ENCODE data around the gene NSDHL. TPM values are rescaled to one million over a fixed set of nuclear protein-coding genes. Genes with fewer than 3 reads are reported as not detected.

NSDHL gene
- total RNA-seq, 1 donor from 2014 or later = 24.9 TPM

DNA sequence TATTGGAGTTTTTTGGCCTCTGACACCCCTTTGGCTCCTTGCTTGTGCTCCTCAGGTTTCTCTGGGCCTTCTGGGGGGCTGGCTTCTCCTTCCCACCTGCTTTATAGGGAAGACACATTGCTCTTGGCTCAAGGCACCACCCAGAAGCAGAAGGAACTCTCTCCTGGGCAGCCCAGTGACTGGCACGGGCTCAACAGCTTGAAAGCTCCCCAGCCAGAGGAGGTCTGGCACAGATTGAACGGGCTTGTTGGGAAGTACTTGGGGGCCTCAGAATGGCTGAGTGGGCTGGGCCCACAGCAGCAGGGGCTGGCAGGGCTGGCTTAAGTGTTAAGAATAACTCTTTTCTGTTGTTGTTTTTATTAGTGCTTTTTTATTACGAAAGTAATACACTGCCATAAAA, 55.9 kb downstream of the NSDHL start:
- Mint-ChIP-seq H3K27ac (no peak overlapping the region), H3K4me3 (no peak overlapping the region), H3K4me1 (ENCODE audit: low read depth) (no peaks in the 10 kb centered on the region), H3K9me3 (no peaks in the 10 kb centered on the region), H3K36me3 (ENCODE audit: low read depth) (no peaks in the 10 kb centered on the region), H3K27me3 (ENCODE audit: insufficient read depth) (peaks cover 17% of the 10 kb centered on the region)
- no peak for DNase-seq (ENCODE audit: low spot score)
- intact Hi-C loops (cut with micrococcal nuclease) = no loop called here

DNA sequence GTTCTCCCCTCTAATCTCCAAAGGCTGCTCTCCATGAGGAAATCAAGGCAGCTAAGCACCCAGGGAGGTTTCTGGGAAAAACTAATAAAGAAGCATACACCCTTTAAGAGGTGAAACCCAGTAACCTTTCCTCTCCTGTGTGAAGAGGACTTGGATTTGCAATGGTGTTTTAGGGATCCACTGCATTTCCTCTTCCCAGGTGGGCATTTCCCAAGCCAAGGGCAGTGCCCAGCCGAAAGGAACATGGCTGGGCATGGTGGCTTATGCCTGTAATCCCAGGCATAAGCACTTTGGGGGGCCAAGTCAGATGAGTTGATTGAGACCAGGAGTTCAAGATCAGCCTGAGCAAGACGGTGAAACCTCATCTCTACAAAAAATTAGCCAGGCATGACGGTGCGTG, 61.6 kb downstream of the NSDHL start:
- Mint-ChIP-seq H3K9me3 (no peaks in the 10 kb centered on the region), H3K27ac (no peak overlapping the region), H3K27me3 (ENCODE audit: insufficient read depth) (peaks cover 26% of the 10 kb centered on the region), H3K4me1 (ENCODE audit: low read depth) (no peaks in the 10 kb centered on the region), H3K4me3 (no peak overlapping the region), H3K36me3 (ENCODE audit: low read depth) (peaks cover 2% of the 10 kb centered on the region)
- DNase-seq (ENCODE audit: low spot score) = no peak
- intact Hi-C loops (cut with micrococcal nuclease) = no loop called here

DNA sequence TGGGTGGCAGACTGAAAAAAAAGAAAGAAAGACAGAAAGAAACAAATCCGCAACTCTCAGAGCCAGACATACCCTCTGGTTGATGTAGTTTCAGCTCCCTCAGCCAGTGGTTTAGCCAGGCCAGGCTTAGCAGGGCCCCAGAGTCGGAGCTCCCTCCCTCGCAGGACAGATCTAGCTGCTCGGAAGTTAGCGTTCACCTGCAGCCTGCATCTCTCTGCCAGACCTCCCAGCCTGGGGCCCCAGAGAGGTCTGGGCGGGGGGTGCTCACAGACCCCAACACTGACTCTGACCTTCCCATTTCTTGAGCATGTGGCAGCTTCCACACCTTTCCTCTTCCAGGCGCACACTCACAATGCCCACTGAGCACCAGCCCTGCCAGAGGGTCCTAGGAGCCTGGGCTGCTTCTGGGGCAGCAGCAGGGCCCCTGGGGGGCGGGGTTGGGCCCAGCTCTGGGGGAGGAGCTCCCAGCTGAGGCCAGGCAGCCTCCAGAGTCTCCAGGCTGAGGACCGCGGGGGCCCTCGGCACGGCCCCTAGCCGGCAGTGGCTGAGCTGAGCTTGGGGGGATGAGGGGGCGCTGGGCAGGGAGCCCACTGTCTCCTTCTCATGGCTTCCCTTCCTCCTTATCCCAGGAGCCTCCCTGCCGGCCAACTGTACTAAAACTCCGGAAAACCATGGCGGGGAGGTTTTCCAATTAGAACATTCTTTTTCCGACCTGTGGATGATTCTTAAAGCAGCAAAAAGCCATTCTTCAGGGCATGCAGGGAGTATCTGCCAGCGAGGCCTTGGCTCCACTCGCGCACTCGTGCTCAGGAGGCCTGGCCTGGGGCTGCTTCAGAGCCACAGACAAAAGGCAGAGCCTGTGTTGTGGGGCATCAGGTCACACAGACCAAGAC, 62.4 kb downstream of the NSDHL start:
- peaks cover 2% of the 10 kb centered on the region for H3K36me3 Mint-ChIP-seq (ENCODE audit: low read depth)
- H3K4me3 Mint-ChIP-seq = no peak overlapping the region
- H3K27me3 Mint-ChIP-seq (ENCODE audit: insufficient read depth) = peaks cover 27% of the 10 kb centered on the region
- H3K9me3 Mint-ChIP-seq = no peaks in the 10 kb centered on the region
- H3K4me1 Mint-ChIP-seq (ENCODE audit: low read depth) = no peaks in the 10 kb centered on the region
- intact Hi-C loops (cut with micrococcal nuclease) = no loop called here
- H3K27ac Mint-ChIP-seq = no peak overlapping the region
- no peak for DNase-seq (ENCODE audit: low spot score)

DNA sequence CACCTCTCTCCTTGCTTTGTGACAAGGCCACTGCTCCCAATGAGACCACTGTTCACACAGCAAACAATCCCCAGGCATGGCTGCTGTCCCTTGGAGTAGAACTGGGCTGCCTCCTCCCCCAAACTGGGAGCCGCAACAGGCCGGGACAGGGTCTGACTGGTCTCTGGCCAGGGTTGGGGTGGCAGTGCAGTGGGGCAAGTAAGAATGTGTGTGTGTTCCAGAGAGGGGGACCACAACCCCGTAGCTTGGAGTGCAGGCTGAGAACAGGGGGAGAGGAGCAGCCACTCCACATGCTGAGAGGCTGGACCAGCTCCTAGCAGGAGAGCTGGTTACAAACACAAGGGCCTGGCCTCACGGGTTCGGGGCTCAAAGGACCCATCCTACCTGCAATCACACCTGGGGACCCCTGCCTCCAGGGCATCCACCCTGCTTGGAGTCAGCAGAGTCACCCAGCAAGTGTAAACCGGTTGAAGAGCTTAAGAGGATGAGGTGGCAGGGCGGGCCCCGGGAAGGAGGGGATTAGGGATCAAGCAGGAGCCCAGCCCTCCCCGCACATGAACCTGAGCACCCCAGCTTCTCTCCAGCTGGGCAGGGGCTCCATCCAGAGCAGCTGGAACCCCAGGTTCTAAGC, 63.2 kb downstream of the NSDHL start:
- intact Hi-C loops (cut with micrococcal nuclease) = no loop called here
- no peak for DNase-seq (ENCODE audit: low spot score)
- H3K9me3 Mint-ChIP-seq = no peaks in the 10 kb centered on the region
- H3K4me1 Mint-ChIP-seq (ENCODE audit: low read depth) = no peaks in the 10 kb centered on the region
- peaks cover 2% of the 10 kb centered on the region for H3K36me3 Mint-ChIP-seq (ENCODE audit: low read depth)
- H3K4me3 Mint-ChIP-seq = no peak overlapping the region
- H3K27ac Mint-ChIP-seq = no peak overlapping the region
- H3K27me3 Mint-ChIP-seq (ENCODE audit: insufficient read depth) = peaks cover 30% of the 10 kb centered on the region

DNA sequence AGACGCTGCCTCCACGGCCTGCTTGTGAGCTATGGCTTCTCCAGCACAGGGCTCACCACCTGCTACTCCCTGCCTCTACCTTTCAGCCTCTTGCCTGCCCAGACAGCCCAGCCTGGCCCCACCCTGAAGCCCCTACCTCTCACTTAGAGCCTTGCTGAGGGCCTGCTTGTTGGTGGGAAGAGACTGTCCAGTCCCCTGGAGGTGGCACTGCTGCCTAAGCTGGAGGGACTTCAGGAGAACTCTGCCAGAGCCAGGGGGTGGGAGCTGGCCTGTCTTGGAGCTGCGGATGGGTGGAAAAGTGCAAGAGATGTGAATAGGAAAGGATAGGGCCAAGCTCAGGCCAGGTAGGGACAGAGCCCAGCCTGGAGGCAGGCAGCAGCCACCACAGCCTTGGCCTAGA, 64.3 kb downstream of the NSDHL start:
- Mint-ChIP-seq H3K36me3 (ENCODE audit: low read depth) (peaks cover 2% of the 10 kb centered on the region), H3K4me1 (ENCODE audit: low read depth) (no peaks in the 10 kb centered on the region), H3K27ac (no peak overlapping the region), H3K9me3 (no peaks in the 10 kb centered on the region), H3K4me3 (no peak overlapping the region), H3K27me3 (ENCODE audit: insufficient read depth) (peaks cover 22% of the 10 kb centered on the region)
- DNase-seq (ENCODE audit: low spot score) = no peak
- intact Hi-C loops (cut with micrococcal nuclease) = no loop called here

DNA sequence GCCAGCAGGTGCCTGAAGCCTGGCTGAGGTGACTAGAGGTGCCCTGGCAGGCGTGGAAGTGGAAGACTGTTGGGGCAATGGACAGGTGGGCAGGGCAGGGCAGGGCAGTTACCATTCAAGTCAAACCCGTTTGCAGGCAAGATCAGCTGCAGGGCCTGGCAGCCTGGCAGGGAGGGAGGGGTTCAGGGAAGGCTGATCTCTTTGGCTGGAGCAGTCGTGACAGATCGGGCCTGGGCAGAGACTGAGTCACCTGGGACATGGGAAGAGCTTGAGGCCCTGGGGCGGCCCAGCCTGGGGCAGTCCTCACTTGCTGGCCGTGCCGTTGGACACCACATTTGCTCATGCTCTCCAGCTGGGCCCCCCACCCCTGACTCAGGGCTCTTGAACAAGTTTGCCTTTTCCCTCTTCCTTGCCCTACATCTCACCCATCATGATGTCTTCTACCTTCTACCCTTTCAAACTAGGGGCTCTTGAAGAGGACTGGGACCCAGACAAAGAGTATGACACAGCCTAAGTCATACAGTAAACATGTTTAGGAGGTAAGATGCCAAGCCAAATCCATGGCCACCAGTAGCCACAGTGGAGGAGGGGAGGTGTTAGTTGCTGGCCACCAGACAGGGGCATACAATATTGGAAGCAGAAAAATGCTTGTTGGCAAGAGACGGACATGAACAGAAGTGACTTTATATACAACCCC, 65.0 kb downstream of the NSDHL start:
- H3K4me3 Mint-ChIP-seq = no peak overlapping the region

DNA sequence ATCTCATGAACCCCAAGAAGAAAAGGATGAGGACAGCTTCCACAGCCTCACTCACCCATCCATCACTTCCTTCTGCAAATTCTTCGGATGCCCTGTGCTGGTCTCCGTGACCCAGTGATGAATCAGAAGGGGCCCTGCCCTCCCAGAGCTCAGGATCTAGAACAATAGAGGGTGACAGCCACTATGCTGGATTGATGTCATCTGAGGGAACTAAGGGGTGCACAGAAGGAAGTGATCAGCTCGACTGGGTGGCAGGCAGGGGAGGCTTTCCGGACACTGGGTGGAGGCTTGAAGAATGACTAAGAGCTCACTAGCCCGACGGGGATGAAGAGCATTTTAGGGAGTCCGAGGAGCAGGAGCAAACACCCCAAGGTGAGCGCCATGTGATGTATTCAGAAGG, 65.6 kb downstream of the NSDHL start:
- H3K27me3 Mint-ChIP-seq (ENCODE audit: insufficient read depth) = peaks cover 15% of the 10 kb centered on the region
- H3K27ac Mint-ChIP-seq = no peak overlapping the region
- H3K36me3 Mint-ChIP-seq (ENCODE audit: low read depth) = peaks cover 2% of the 10 kb centered on the region
- no peaks in the 10 kb centered on the region for H3K4me1 Mint-ChIP-seq (ENCODE audit: low read depth)
- intact Hi-C loops (cut with micrococcal nuclease) = no loop called here
- DNase-seq (ENCODE audit: low spot score) = no peak
- no peaks in the 10 kb centered on the region for H3K9me3 Mint-ChIP-seq
- H3K4me3 Mint-ChIP-seq = no peak overlapping the region

More for the DNA sequence above, 65.0 kb downstream of the NSDHL start:
- H3K27ac Mint-ChIP-seq = no peak overlapping the region
- peaks cover 18% of the 10 kb centered on the region for H3K27me3 Mint-ChIP-seq (ENCODE audit: insufficient read depth)
- no peaks in the 10 kb centered on the region for H3K9me3 Mint-ChIP-seq
- intact Hi-C loops (cut with micrococcal nuclease) = no loop called here
- H3K36me3 Mint-ChIP-seq (ENCODE audit: low read depth) = peaks cover 2% of the 10 kb centered on the region
- H3K4me1 Mint-ChIP-seq (ENCODE audit: low read depth) = no peaks in the 10 kb centered on the region
- no peak for DNase-seq (ENCODE audit: low spot score)

DNA sequence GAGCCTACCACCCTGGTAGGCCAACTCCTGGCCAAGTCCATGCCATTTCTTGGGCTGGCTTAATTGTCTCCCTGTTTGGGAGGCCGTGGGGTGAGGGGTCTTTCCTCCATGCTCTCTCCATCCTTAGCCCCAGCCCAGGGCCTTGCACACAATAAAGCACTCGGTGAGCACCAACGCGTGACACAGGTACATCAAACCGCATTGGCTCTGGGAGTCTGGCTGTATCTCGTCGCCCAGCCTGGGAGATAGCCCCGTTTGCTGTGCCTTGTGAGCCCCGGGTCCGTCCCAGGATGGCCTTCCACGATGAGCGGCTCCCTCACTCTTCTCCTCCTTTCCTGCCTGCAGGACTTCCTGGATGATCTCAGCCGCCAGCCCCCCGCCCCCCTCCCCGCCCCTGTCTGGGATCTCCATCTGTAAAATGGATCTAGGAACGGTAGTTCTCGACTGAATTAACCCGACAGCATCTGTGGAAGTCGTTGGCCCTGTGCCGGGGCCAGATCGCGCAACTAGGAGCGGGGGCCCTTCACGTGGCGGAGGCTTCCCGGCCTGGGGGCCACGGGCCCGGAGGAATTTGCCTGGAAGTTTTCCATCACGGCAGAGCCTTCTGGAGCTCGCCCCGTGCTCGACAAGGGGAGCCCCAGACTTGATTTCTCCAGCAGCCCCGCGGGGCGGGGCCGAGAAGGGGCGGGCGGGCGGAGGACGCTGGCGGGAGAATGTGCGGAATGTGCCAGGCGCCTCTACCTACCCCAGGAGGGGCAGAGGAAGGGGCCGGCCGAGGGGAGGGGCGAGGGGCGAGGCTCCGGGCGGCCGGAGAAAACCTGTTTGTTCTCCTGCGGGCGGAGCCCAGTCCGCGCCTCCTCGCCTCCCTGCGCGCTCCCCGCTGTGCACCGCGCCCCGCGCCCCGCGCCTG, 66.6 kb downstream of the NSDHL start, which contains the start of gene ZNF185:
Gene ZNF185 (plus strand): TSS at position 846 of the 910 bp plus-strand sequence. CDS start 16,423 bp downstream, outside the sequence.
- intact Hi-C loops (cut with micrococcal nuclease) = no loop called here
- Mint-ChIP-seq H3K27me3 (ENCODE audit: insufficient read depth) (peaks cover 15% of the 10 kb centered on the region), H3K4me1 (ENCODE audit: low read depth) (no peaks in the 10 kb centered on the region), H3K36me3 (ENCODE audit: low read depth) (peaks cover 2% of the 10 kb centered on the region), H3K4me3 (no peak within 1 kb of the TSS), H3K9me3 (no peaks in the 10 kb centered on the region), H3K27ac (no peak within 1 kb of the TSS)
- DNase-seq (ENCODE audit: low spot score) = no peak

DNA sequence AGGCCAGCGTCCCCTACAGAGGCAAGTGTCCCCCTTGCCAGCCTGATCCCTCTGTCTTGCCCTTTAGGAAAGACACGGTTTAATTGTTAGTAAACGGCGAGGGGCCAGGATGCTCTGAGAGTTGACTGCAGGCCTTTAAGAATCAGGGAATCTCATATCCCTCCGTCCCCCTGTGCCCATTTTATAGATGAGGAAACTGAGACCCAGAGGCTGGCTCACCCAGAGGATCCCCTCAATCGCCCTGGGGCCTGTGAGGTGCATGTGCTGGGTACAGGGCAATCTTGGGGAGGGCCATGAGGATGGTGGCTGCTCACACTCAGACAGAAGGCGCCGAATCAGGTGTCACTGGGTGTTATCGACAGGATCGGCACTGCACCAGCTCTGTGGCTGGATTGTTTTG, 67.6 kb downstream of the NSDHL start:
- no peaks in the 10 kb centered on the region for H3K4me1 Mint-ChIP-seq (ENCODE audit: low read depth)
- intact Hi-C loops (cut with micrococcal nuclease) = no loop called here
- peaks cover 15% of the 10 kb centered on the region for H3K27me3 Mint-ChIP-seq (ENCODE audit: insufficient read depth)
- peaks cover 2% of the 10 kb centered on the region for H3K36me3 Mint-ChIP-seq (ENCODE audit: low read depth)
- no peak for DNase-seq (ENCODE audit: low spot score)
- H3K27ac Mint-ChIP-seq = no peak overlapping the region
- H3K9me3 Mint-ChIP-seq = no peaks in the 10 kb centered on the region
- no peak overlapping the region for H3K4me3 Mint-ChIP-seq

DNA sequence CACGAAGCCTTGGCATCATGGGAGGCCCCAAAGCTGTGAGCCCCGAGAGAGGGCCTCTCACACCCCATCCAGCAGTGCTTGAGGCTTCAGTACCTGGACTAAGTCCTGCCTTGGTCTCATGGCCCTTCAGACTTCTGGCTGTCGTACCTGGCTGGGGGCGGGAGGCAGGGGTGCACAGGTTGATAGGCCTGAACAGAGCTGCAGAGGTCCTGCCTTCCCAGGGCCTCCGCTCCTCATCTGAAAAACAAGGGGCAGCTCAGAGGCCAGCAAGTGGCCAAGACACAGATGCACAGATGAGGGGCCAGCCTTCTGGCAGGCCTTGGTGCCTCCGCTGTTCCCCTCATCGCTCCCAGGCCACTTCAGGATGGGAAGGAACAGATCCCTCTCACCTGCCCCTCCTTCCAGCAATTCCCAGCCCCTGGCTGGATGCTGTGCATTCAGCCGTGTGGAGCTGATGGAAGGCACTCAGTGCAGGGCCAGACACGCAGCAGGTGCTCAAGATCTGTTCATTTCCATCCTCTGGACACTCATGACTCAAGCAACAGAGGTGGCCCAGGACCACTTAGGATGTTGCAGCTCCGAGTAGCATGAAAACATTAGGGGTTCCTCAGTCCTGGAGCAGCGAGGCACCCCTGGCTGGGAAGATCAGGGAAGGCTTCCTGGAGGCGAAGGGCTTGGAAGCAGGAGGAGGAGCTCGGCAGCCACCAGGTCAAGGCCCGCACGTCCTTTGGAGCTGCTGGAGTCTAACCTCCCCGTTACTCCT, 68.4 kb downstream of the NSDHL start:
- H3K27ac Mint-ChIP-seq = no peak overlapping the region
- peaks cover 2% of the 10 kb centered on the region for H3K36me3 Mint-ChIP-seq (ENCODE audit: low read depth)
- H3K27me3 Mint-ChIP-seq (ENCODE audit: insufficient read depth) = peaks cover 15% of the 10 kb centered on the region
- H3K9me3 Mint-ChIP-seq = no peaks in the 10 kb centered on the region
- no peak for DNase-seq (ENCODE audit: low spot score)
- intact Hi-C loops (cut with micrococcal nuclease) = no loop called here
- no peak overlapping the region for H3K4me3 Mint-ChIP-seq
- no peaks in the 10 kb centered on the region for H3K4me1 Mint-ChIP-seq (ENCODE audit: low read depth)

DNA sequence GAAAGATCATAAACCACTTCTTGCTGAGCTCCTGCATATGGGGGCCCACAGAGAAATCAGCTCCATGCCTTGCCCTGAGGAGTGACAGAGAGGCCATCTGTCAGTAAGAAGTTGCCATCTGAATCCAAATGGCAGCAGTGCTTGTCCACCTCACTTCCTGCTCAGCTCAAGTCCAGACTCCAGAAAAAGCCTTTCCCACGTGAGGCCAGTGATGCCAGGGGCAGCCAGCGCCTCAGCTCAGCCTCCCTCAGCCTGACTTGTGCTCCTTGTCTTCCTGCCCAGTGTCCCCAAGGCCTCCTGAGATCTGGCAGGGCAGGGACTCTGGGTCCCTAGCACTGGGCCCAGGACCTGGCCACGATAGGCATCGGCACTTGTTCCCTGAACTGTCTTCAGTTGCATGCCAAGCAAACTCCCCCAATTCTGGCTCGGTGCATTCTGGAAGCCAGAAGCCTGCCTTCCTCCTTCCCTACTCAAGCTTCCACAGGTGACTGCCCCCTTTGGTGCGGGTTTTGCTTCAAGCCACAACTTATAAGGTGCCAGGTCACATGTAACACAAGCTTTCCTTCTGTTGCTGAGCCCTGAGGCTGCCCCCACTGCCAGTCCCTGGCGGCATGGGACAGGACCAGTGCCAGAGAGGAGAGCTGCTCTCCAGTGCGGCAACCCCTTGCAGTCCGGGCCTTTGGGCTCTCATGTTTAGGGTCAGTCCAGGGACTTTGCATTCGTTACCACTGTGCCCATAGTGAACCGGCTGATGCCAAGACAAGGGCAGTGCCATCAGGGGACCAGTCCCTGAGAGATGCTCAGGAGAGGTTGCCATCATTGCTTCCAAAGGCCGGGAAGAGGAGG, 69.2 kb downstream of the NSDHL start:
- peaks cover 15% of the 10 kb centered on the region for H3K27me3 Mint-ChIP-seq (ENCODE audit: insufficient read depth)
- intact Hi-C loops (cut with micrococcal nuclease) = no loop called here
- DNase-seq (ENCODE audit: low spot score) = no peak
- H3K4me3 Mint-ChIP-seq = no peak overlapping the region
- H3K4me1 Mint-ChIP-seq (ENCODE audit: low read depth) = no peaks in the 10 kb centered on the region
- no peaks in the 10 kb centered on the region for H3K9me3 Mint-ChIP-seq
- H3K36me3 Mint-ChIP-seq (ENCODE audit: low read depth) = peaks cover 2% of the 10 kb centered on the region
- no peak overlapping the region for H3K27ac Mint-ChIP-seq

Measured in activated T-helper 1 cell treated with anti-CD3 and anti-CD28 coated beads, Interleukin-12 subunit alpha, Interleukin-12 subunit beta, Interleukin-2, Interleukin-4 antibody, amounts not matched to agents 30 ng/mL and 10 ng/mL and 1 ng/mL, durations not matched to agents 14 hours and 24 hours and 36 hours (primary cell).